ENCODE results near the gene NR4A3. TPM values are rescaled to one million over a fixed set of nuclear protein-coding genes. Genes with fewer than 3 reads are reported as not detected.

NR4A3 gene
- total and polyA plus RNA-seq, 10 of the 15 experiments (the other 5 are each of a cell fraction or from before 2014, with no cell fraction given) = 0.04 to 2.1 (median 0.64) TPM; not detected in 1

GRCh38 chr9:99911600-99911999 is 89.9 kb downstream of the NR4A3 start:
- H3K36me3 ChIP-seq (ENCODE audit: control insufficient read depth in 2 of 2, insufficient read depth in 2 of 2, low read length in 1 of 2) = peaks cover 1 to 8% of the 10 kb centered on the region in 2 experiments; a peak in 2 of 4 replicates
- no peaks in the 10 kb centered on the region for H3K27me3 ChIP-seq (replicated peaks in 1 of 2; ENCODE audit: control insufficient read depth in 2 of 2, insufficient read depth in 2 of 2, low read length in 1 of 2)
- ChIA-PET SMC1A (ENCODE audit: uncharacterized antibody, unreplicated experiment) (no interaction called here), RAD21 (ENCODE audit: unreplicated experiment) (interaction anchor here (0.6 to 1.1 kb wide), 2 partner anchors 43 to 86 kb away, joined by 3 read pairs; no protein-coding TSS in a partner anchor), CTCF (no interaction called here), POLR2A (no interaction called here)
- H3K27ac ChIP-seq (ENCODE audit: control insufficient read depth, insufficient read depth) = no peak overlapping the region
- WGBS (ENCODE audit: insufficient coverage, insufficient replicate concordance, low lambda C conversion rate, missing lambda C conversion rate) = 96% methylated on average over 7 of the region's 7 CpGs
- H3K4me2 ChIP-seq (ENCODE audit: control insufficient read depth, insufficient read depth) = no peak overlapping the region
- no peak overlapping the region for H3K4me3 ChIP-seq
- H3K4me1 ChIP-seq (ENCODE audit: control insufficient read depth, insufficient read depth, low read length) = peaks cover 5% of the 10 kb centered on the region; the same call in 1 of the 2 replicates
- H2AFZ ChIP-seq (ENCODE audit: control insufficient read depth, low read depth, low read length) = no peak overlapping the region
- no peak for DNase-seq (ENCODE audit: low read depth, low spot score)
- BruUV-seq (replicated peaks) = no TSS peak
- no peak for FAIRE-seq
- intact Hi-C loops (cut with micrococcal nuclease; ENCODE audit: unreplicated experiment) (no loop called here), in situ Hi-C loops (cut with MboI) (no loop called here)
- no peak overlapping the region for H3K9ac ChIP-seq (ENCODE audit: control insufficient read depth, insufficient read depth, low read length)
- ATAC-seq = no peak
- no peaks in the 10 kb centered on the region; the same call in 2 of the 3 replicates for H3K9me3 ChIP-seq (replicated peaks; ENCODE audit: control insufficient read depth, insufficient read depth, low read length)
- TF ChIP-seq, protein P1, sequence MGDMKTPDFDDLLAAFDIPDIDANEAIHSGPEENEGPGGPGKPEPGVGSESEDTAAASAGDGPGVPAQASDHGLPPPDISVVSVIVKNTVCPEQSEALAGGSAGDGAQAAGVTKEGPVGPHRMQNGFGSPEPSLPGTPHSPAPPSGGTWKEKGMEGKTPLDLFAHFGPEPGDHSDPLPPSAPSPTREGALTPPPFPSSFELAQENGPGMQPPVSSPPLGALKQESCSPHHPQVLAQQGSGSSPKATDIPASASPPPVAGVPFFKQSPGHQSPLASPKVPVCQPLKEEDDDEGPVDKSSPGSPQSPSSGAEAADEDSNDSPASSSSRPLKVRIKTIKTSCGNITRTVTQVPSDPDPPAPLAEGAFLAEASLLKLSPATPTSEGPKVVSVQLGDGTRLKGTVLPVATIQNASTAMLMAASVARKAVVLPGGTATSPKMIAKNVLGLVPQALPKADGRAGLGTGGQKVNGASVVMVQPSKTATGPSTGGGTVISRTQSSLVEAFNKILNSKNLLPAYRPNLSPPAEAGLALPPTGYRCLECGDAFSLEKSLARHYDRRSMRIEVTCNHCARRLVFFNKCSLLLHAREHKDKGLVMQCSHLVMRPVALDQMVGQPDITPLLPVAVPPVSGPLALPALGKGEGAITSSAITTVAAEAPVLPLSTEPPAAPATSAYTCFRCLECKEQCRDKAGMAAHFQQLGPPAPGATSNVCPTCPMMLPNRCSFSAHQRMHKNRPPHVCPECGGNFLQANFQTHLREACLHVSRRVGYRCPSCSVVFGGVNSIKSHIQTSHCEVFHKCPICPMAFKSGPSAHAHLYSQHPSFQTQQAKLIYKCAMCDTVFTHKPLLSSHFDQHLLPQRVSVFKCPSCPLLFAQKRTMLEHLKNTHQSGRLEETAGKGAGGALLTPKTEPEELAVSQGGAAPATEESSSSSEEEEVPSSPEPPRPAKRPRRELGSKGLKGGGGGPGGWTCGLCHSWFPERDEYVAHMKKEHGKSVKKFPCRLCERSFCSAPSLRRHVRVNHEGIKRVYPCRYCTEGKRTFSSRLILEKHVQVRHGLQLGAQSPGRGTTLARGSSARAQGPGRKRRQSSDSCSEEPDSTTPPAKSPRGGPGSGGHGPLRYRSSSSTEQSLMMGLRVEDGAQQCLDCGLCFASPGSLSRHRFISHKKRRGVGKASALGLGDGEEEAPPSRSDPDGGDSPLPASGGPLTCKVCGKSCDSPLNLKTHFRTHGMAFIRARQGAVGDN (IDR thresholded peaks at IDR 0.05) = no peak
- TF ChIP-seq PAX5 (IDR thresholded peaks at IDR 0.05; ENCODE audit: borderline replicate concordance, low read depth, low read length) (no peak), MTA2 (IDR thresholded peaks at IDR 0.05; ENCODE audit: low read depth) (no peak), YY1 (IDR thresholded peaks at IDR 0.05; ENCODE audit: low read depth, low read length) (no peak), ZNF622 (IDR thresholded peaks at IDR 0.05) (no peak), KLF5 (IDR thresholded peaks at IDR 0.05; ENCODE audit: partially characterized antibody) (no peak), HSF1 (IDR thresholded peaks at IDR 0.05; ENCODE audit: low read depth, low read length) (no peak), MEF2B (IDR thresholded peaks at IDR 0.05; ENCODE audit: partially characterized antibody, poor library complexity, severe bottlenecking) (no peak), SREBF2 (IDR thresholded peaks at IDR 0.05; ENCODE audit: low read length) (no peak), ZNF274 (IDR thresholded peaks at IDR 0.05; ENCODE audit: insufficient read depth, insufficient read length) (no peak), YBX1 (IDR thresholded peaks at IDR 0.05) (no peak), SPI1 (IDR thresholded peaks at IDR 0.05; ENCODE audit: borderline replicate concordance, insufficient read depth, low read depth, low read length) (no peak), CREB1 (IDR thresholded peaks at IDR 0.05; ENCODE audit: low read depth) (no peak), IRF4 (IDR thresholded peaks at IDR 0.05; ENCODE audit: low read depth, low read length) (no peak), MXI1 (IDR thresholded peaks at IDR 0.05; ENCODE audit: low read depth, low read length) (no peak), ZSCAN29 (IDR thresholded peaks at IDR 0.05) (no peak), ZNF217 (IDR thresholded peaks at IDR 0.05) (no peak), JUND (IDR thresholded peaks at IDR 0.05; ENCODE audit: low read depth, low read length) (no peak), SKIL (IDR thresholded peaks at IDR 0.05; ENCODE audit: low read depth, poor library complexity, severe bottlenecking) (no peak), STAT3 (IDR thresholded peaks at IDR 0.05; ENCODE audit: low read depth, low read length) (no peak)
- peaks cover 17% of the 10 kb centered on the region for H3K79me2 ChIP-seq (ENCODE audit: control insufficient read depth, insufficient read depth, low read length)
- no peaks in the 10 kb centered on the region for H4K20me1 ChIP-seq (ENCODE audit: control insufficient read depth, insufficient read depth)

All from GM12878 (cell line).